ENCODE measurements around the gene MORN1. TPM values are rescaled to one million over a fixed set of nuclear protein-coding genes. Genes with fewer than 3 reads are reported as not detected.
A peak's percentile ranks its signal among the peaks of the same experiment; 100 is the strongest.

Gene MORN1
- total and polyA plus RNA-seq, 2 of the 8 experiments (the other 6 are each of a cell fraction or from before 2014, with no cell fraction given) = 5.0 to 9.1 TPM

DNA sequence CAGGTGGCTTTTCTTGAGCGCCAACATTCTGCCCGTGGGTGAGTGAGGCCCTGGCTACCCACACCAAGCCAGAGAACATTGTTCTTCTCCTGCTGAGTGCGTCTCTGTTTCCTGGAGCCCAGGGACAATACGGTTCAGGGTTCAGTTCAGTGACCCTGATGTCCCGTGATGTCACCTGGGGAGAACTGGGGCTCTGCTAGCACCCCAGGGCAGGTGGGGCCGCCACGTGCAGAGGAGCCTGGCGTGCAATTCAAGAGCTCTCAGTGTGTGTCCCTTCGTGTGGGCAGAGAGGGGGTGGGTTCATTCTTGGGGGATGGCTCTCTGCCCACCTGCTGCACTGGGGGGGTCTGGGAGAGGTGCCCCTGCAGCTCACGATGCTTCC lies 39.2 kb upstream of the MORN1 start:
- ChIA-PET POLR2A (ENCODE audit: partially characterized antibody) (no interaction called here), CTCF (ENCODE audit: partially characterized antibody) (interaction anchor here (0.6 to 4.2 kb wide), 21 partner anchors 11 to 1184 kb away, joined by 3 to 48 read pairs (median 4); no protein-coding TSS in a partner anchor)
- FAIRE-seq (no peak), DNase-seq (ENCODE audit: low read depth in 1 of 2, low spot score in 2 of 2) (no peak)
- H2BK120ac ChIP-seq (replicated peaks; ENCODE audit: low read depth, low read length) = no peak overlapping the region
- no peaks in the 10 kb centered on the region for H3K4me1 ChIP-seq (replicated peaks in 1 of 4; ENCODE audit: control insufficient read depth in 3 of 4, insufficient read depth in 4 of 4, low read length in 3 of 4)
- no peak overlapping the region for H2BK12ac ChIP-seq (ENCODE audit: low read depth, low read length)
- no peak overlapping the region for H3K4ac ChIP-seq (replicated peaks; ENCODE audit: insufficient read length, low read depth, low read length)
- no peaks in the 10 kb centered on the region for H3K36me3 ChIP-seq (ENCODE audit: control insufficient read depth in 2 of 4, insufficient read depth in 4 of 4, low read length in 3 of 4)
- no peak overlapping the region for H3K4me2 ChIP-seq (ENCODE audit: insufficient read depth in 1 of 2, low read depth in 2 of 2, low read length in 2 of 2)
- H2BK15ac ChIP-seq (ENCODE audit: low read length) = no peak overlapping the region
- peaks cover 11 to 27% of the 10 kb centered on the region in 2 experiments; a peak in 3 of 4 replicates for H3K9me3 ChIP-seq (ENCODE audit: insufficient read depth in 2 of 2, low read depth in 1 of 2, low read length in 1 of 2)
- H2BK20ac ChIP-seq (ENCODE audit: low read length) = no peak overlapping the region
- peaks cover 0 to 1% of the 10 kb centered on the region in 2 experiments for H4K20me1 ChIP-seq (replicated peaks in 1 of 2; ENCODE audit: control insufficient read depth in 1 of 2, insufficient read depth in 2 of 2, low read length in 2 of 2)
- no peak overlapping the region for H3K4me3 ChIP-seq (ENCODE audit: extremely low read depth in 1 of 4, insufficient read depth in 2 of 4, low read depth in 3 of 4, low read length in 4 of 4)
- H4K91ac ChIP-seq (replicated peaks; ENCODE audit: insufficient read length, low read length) = peak overlapping the region; percentile 27
- no peak overlapping the region for H3K56ac ChIP-seq (replicated peaks; ENCODE audit: insufficient read length, low read depth, low read length)
- H3K23ac ChIP-seq (ENCODE audit: insufficient read length) = no peak overlapping the region
- no peaks in the 10 kb centered on the region for H3K79me1 ChIP-seq (ENCODE audit: low read depth, low read length)
- no peaks in the 10 kb centered on the region for H3K23me2 ChIP-seq (ENCODE audit: low read depth, low read length)
- no peak overlapping the region for H3K27ac ChIP-seq (ENCODE audit: low read depth, low read length)
- H3K9ac ChIP-seq (replicated peaks in 1 of 4; ENCODE audit: extremely low read depth in 1 of 4, low read depth in 3 of 4, low read length in 3 of 4) = no peak overlapping the region
- H2BK5ac ChIP-seq (ENCODE audit: low read depth, low read length) = no peak overlapping the region
- H4K8ac ChIP-seq (ENCODE audit: extremely low read depth, insufficient read depth, low read length) = no peak overlapping the region
- H3K27me3 ChIP-seq (replicated peaks in 1 of 4; ENCODE audit: control insufficient read depth in 3 of 4, extremely low read depth in 1 of 4, insufficient read depth in 3 of 4, low read length in 3 of 4) = 0 out of 7 replicates have a peak, but pooled peaks cover 0 to 2% (median 0%) of the 10 kb centered on the region in 4 experiments
- H3K18ac ChIP-seq (ENCODE audit: extremely low read depth, low read length) = no peak overlapping the region
- H3K14ac ChIP-seq (ENCODE audit: insufficient read length) = no peak overlapping the region
- H3K79me2 ChIP-seq (ENCODE audit: control insufficient read depth in 1 of 2, insufficient read depth in 2 of 2, low read length in 2 of 2) = no peaks in the 10 kb centered on the region
- H2AK5ac ChIP-seq (ENCODE audit: low read depth, low read length) = no peak overlapping the region
- H2AFZ ChIP-seq (ENCODE audit: low read length) = no peak overlapping the region
- WGBS, 2 experiments (ENCODE audit: extremely low coverage in 1 of 2, insufficient coverage in 1 of 2, insufficient read length in 1 of 2, insufficient replicate concordance in 2 of 2, low coverage in 1 of 2, low lambda C conversion rate in 2 of 2, missing lambda C conversion rate in 1 of 2) = 95% methylated on average over 10 of the region's 10 CpGs; no CpG with 5 or more reads in 1 of the 2 experiments
- H4K5ac ChIP-seq (ENCODE audit: insufficient read length, low read depth, low read length) = no peak overlapping the region
- TF ChIP-seq CEBPB (IDR thresholded peaks at IDR 0.05; ENCODE audit: low read depth, low read length) = no peak
- TF ChIP-seq SP2 (IDR thresholded peaks at IDR 0.05; ENCODE audit: low read length) = no peak
- TF ChIP-seq CTBP2 (IDR thresholded peaks at IDR 0.05; ENCODE audit: borderline replicate concordance, insufficient read depth, insufficient read length, low read length) = no peak
- TF ChIP-seq POLR2AphosphoS5 (IDR thresholded peaks at IDR 0.05; ENCODE audit: low read depth, low read length) = no peak
- TF ChIP-seq TEAD4 (IDR thresholded peaks at IDR 0.05; ENCODE audit: low read depth, low read length) = no peak
- no peak for TF ChIP-seq HDAC6 (IDR thresholded peaks at IDR 0.05; ENCODE audit: low read depth, low read length)
- TF ChIP-seq, protein P1, sequence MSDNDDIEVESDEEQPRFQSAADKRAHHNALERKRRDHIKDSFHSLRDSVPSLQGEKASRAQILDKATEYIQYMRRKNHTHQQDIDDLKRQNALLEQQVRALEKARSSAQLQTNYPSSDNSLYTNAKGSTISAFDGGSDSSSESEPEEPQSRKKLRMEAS (IDR thresholded peaks at IDR 0.05) = no peak
- no peak for TF ChIP-seq KDM1A (IDR thresholded peaks at IDR 0.05; ENCODE audit: borderline replicate concordance, low read length)
- no peak for TF ChIP-seq CREB1 (IDR thresholded peaks at IDR 0.05)
- TF ChIP-seq GTF2F1 (IDR thresholded peaks at IDR 0.05; ENCODE audit: borderline replicate concordance, low read depth, low read length) = no peak
- TF ChIP-seq SIRT6 (IDR thresholded peaks at IDR 0.05; ENCODE audit: low read length) = no peak
- no peak for TF ChIP-seq GABPA (IDR thresholded peaks at IDR 0.05; ENCODE audit: borderline replicate concordance, insufficient read depth, low read length)
- no peak for TF ChIP-seq SUZ12 (IDR thresholded peaks at IDR 0.05; ENCODE audit: low read length)
- TF ChIP-seq, protein P2, sequence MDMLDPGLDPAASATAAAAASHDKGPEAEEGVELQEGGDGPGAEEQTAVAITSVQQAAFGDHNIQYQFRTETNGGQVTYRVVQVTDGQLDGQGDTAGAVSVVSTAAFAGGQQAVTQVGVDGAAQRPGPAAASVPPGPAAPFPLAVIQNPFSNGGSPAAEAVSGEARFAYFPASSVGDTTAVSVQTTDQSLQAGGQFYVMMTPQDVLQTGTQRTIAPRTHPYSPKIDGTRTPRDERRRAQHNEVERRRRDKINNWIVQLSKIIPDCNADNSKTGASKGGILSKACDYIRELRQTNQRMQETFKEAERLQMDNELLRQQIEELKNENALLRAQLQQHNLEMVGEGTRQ (IDR thresholded peaks at IDR 0.05; ENCODE audit: low read length) = no peak

All from H1 (cell line).